WTC11 (cell line): ENCODE data around the gene PHKB. TPM values are rescaled to one million over a fixed set of nuclear protein-coding genes. Genes with fewer than 3 reads are reported as not detected.
A peak's percentile ranks its signal among the peaks of the same experiment; 100 is the strongest.

Experiments
- ATAC-seq: fragments of 200-7000 bp; cut with Tn5 transposase; 2 replicates; pipeline ENCODE4 v1.10.0; 2021; ENCODE audit warnings: mild to moderate bottlenecking, moderate library complexity
- CTCF ChIA-PET: fragments of 300-600 bp; sonication (Branson Sonifier 250); formaldehyde crosslinking; loops from one replicate; lab custom pipeline; 2021; ENCODE audit warnings: antibody characterized with exemption; lab: Charles Lee
- POLR2A ChIA-PET: fragments of 350-600 bp; sonication (Branson Sonifier 250); formaldehyde crosslinking; loops from one replicate; lab custom pipeline; 2021; ENCODE audit warnings: antibody characterized with exemption; lab: Charles Lee
- DNase-seq: peaks from one replicate; pipeline ENCODE4 v3.0.0; 2021; ENCODE audit warnings: low spot score
- H3K27ac Mint-ChIP-seq: 2 replicates; pipeline ENCODE4 v1.8.0; 2021; ENCODE audit warnings: mixed read lengths
- H3K27me3 Mint-ChIP-seq: 2 replicates; pipeline ENCODE4 v1.8.0; 2021; ENCODE audit warnings: low read depth, mild to moderate bottlenecking, moderate library complexity, mixed read lengths
- H3K36me3 Mint-ChIP-seq: 2 replicates; pipeline ENCODE4 v1.8.0; 2021; ENCODE audit warnings: mixed read lengths
- H3K4me1 Mint-ChIP-seq: 2 replicates; pipeline ENCODE4 v1.8.0; 2022; ENCODE audit warnings: mixed read lengths
- H3K4me3 Mint-ChIP-seq: 2 replicates; pipeline ENCODE4 v1.8.0; 2021; ENCODE audit warnings: mild to moderate bottlenecking, moderate library complexity, mixed read lengths
- H3K9me3 Mint-ChIP-seq: 2 replicates; pipeline ENCODE4 v1.8.0; 2021; ENCODE audit warnings: mixed read lengths
- CREM ChIP-seq: sonication (generic); formaldehyde crosslinking; IDR thresholded peaks from 2 replicates; pipeline ENCODE4 v1.8.1; 2022; ENCODE audit warnings: mild to moderate bottlenecking, missing genetic modification reagents, moderate library complexity
- ELF4 ChIP-seq: sonication (generic); formaldehyde crosslinking; IDR thresholded peaks from 2 replicates; pipeline ENCODE4 v1.8.1; 2022; ENCODE audit warnings: low read depth, mild to moderate bottlenecking, moderate library complexity, missing genetic modification reagents
- EMX1 ChIP-seq: fragments of 250-450 bp; sonication (Bioruptor Pico); IDR thresholded peaks from 2 replicates; pipeline ENCODE4 v1.8.0; 2021; ENCODE audit warnings: mild to moderate bottlenecking
- ETV6 ChIP-seq: sonication (generic); formaldehyde crosslinking; IDR thresholded peaks from 2 replicates; pipeline ENCODE4 v1.8.1; 2022; ENCODE audit warnings: mild to moderate bottlenecking, missing genetic modification reagents
- GRHL2 ChIP-seq: fragments of 250-450 bp; sonication (Bioruptor Pico); IDR thresholded peaks from 2 replicates; pipeline ENCODE4 v1.8.0; 2022; ENCODE audit warnings: mild to moderate bottlenecking, moderate library complexity; ENCODE audit not compliant: insufficient replicate concordance, severe bottlenecking
- GTF2I ChIP-seq: fragments of 250-450 bp; sonication (Bioruptor Pico); conservative IDR thresholded peaks from 2 replicates; pipeline ENCODE4 v1.4.0; 2021; ENCODE audit warnings: mild to moderate bottlenecking
- NR1H2 ChIP-seq: sonication (generic); formaldehyde crosslinking; IDR thresholded peaks from 2 replicates; pipeline ENCODE4 v1.9.0; 2021; ENCODE audit warnings: mild to moderate bottlenecking, moderate library complexity, missing genetic modification reagents
- NR3C1 ChIP-seq: sonication (generic); formaldehyde crosslinking; conservative IDR thresholded peaks from 2 replicates; pipeline ENCODE4 v1.8.1; 2023; ENCODE audit warnings: low read depth, mild to moderate bottlenecking, missing genetic modification reagents
- PRRX2 ChIP-seq: fragments of 250-450 bp; sonication (Bioruptor Pico); IDR thresholded peaks from 2 replicates; pipeline ENCODE4 v1.8.0; 2021; ENCODE audit warnings: mild to moderate bottlenecking
- ZNF396 ChIP-seq: fragments of 250-450 bp; sonication (Bioruptor Pico); IDR thresholded peaks from 2 replicates; pipeline ENCODE4 v1.8.0; 2021; ENCODE audit warnings: mild to moderate bottlenecking, moderate library complexity, borderline replicate concordance
- total RNA-seq: library from RNA; stranded (reverse); gene quantifications from 3 replicates; pipeline ENCODE4 v1.2.3, GENCODE V29; 2021
- TF ChIP-seq, protein P1 (sequence below): sonication (generic); formaldehyde crosslinking; conservative IDR thresholded peaks from 2 replicates; pipeline ENCODE4 v1.8.1; 2022; ENCODE audit warnings: mild to moderate bottlenecking, missing genetic modification reagents
- TF ChIP-seq, protein P2 (sequence below): sonication (generic); formaldehyde crosslinking; IDR thresholded peaks from 2 replicates; pipeline ENCODE4 v1.8.0; 2022; ENCODE audit warnings: mild to moderate bottlenecking, missing genetic modification reagents
- TF ChIP-seq, protein P3 (sequence below): fragments of 250-450 bp; sonication (Bioruptor Pico); IDR thresholded peaks from 2 replicates; pipeline ENCODE4 v1.8.0; 2021; ENCODE audit warnings: mild to moderate bottlenecking
- TF ChIP-seq, protein P4 (sequence below): fragments of 200-600 bp; IDR thresholded peaks from 2 replicates; pipeline ENCODE4 v1.8.0; 2022; ENCODE audit warnings: antibody characterized with exemption
- TF ChIP-seq, protein P5 (sequence below): sonication (generic); formaldehyde crosslinking; IDR thresholded peaks from 2 replicates; pipeline ENCODE4 v1.8.1; 2023; ENCODE audit warnings: mild to moderate bottlenecking, missing genetic modification reagents
- TF ChIP-seq, protein P6 (sequence below): sonication (generic); formaldehyde crosslinking; IDR thresholded peaks from 2 replicates; pipeline ENCODE4 v1.8.0; 2022; ENCODE audit warnings: mild to moderate bottlenecking, missing genetic modification reagents
- TF ChIP-seq, protein P7 (sequence below): sonication (generic); formaldehyde crosslinking; IDR thresholded peaks from 2 replicates; pipeline ENCODE4 v1.8.0; 2022; ENCODE audit warnings: missing genetic modification reagents
- TF ChIP-seq, protein P8 (sequence below): sonication (generic); formaldehyde crosslinking; IDR thresholded peaks from 2 replicates; pipeline ENCODE4 v1.8.1; 2022; ENCODE audit warnings: missing genetic modification reagents, borderline replicate concordance
- TF ChIP-seq, protein P9 (sequence below): sonication (generic); formaldehyde crosslinking; IDR thresholded peaks from 2 replicates; pipeline ENCODE4 v1.8.1; 2022; ENCODE audit warnings: mild to moderate bottlenecking, missing genetic modification reagents, moderate library complexity, borderline replicate concordance

The PHKB gene
- total RNA-seq, 1 experiment from 2014 or later, result 43.9 TPM

DNA sequence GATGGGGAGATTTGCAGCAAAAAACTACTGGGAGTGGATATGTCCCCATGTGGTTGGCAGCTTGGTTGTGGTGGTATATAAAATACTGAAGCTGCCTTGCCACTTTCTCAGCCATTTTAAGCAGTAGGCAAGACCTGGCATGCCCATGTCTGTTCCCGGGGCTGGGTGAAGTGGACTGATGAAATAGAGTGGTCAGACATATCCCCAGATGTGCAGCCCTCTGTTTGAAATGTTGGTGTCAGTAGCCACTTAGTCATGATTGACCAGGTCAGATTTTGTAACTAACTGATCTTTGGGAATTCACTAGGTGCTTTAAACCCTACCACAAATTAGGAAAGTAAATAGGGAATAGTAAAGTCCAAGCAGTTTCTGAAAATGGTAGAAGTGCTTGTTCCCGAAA is 151.6 kb downstream of the PHKB start:
- no peak overlapping the region for H3K27ac Mint-ChIP-seq
- TF ChIP-seq ZNF396 (CRISPR knock-in tag) (no peak), ELF4 (no peak), NR3C1 (CRISPR knock-in tag) (no peak), PRRX2 (CRISPR knock-in tag) (no peak), EMX1 (CRISPR knock-in tag) (no peak), GTF2I (no peak), NR1H2 (no peak)
- TF ChIP-seq, protein P1, sequence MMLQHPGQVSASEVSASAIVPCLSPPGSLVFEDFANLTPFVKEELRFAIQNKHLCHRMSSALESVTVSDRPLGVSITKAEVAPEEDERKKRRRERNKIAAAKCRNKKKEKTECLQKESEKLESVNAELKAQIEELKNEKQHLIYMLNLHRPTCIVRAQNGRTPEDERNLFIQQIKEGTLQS (CRISPR knock-in tag), result no peak
- DNase-seq, result no peak
- ChIA-PET POLR2A (no interaction called here), CTCF (no interaction called here)
- no peak for ATAC-seq
- H3K9me3 Mint-ChIP-seq, result peaks cover 10% of the 10 kb centered on the region; the same call in 1 of the 2 replicates
- no peaks in the 10 kb centered on the region for H3K27me3 Mint-ChIP-seq
- no peak overlapping the region for H3K4me3 Mint-ChIP-seq
- 0 out of 2 replicates have a peak, but pooled peaks cover 4% of the 10 kb centered on the region for H3K4me1 Mint-ChIP-seq
- H3K36me3 Mint-ChIP-seq, result peaks cover 3% of the 10 kb centered on the region; the same call in 1 of the 2 replicates

DNA sequence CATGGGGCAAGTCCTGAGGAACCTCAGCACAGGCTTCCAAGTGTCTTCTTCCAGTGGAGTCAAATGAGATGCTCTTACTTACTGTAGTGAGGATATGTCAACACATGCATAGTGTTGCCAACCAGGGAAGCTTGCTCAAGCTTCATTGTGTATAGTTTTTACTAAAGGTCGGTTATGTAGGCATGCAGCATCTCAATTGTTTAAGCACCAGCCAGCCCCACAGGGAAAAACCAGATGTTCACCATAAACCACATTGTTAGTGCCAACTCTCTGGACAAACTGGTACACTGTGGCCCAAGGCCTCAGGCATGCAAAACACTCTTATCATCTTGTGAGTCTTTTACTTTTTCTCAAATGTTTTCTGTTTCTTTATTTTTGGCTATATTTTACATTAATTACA is 152.1 kb downstream of the PHKB start:
- TF ChIP-seq ETV6 (CRISPR knock-in tag) (no peak), GRHL2 (no peak)
- TF ChIP-seq, protein P2, sequence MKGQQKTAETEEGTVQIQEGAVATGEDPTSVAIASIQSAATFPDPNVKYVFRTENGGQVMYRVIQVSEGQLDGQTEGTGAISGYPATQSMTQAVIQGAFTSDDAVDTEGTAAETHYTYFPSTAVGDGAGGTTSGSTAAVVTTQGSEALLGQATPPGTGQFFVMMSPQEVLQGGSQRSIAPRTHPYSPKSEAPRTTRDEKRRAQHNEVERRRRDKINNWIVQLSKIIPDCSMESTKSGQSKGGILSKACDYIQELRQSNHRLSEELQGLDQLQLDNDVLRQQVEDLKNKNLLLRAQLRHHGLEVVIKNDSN (CRISPR knock-in tag), result no peak
- TF ChIP-seq, all 79 proteins: peak for 0
- DNase-seq, result no peak
- Mint-ChIP-seq H3K4me1 (peaks cover 8% of the 10 kb centered on the region), H3K27ac (no peak overlapping the region), H3K27me3 (no peaks in the 10 kb centered on the region), H3K9me3 (peaks cover 5% of the 10 kb centered on the region; the same call in 1 of the 2 replicates), H3K4me3 (no peak overlapping the region), H3K36me3 (peaks cover 3% of the 10 kb centered on the region; the same call in 1 of the 2 replicates)
- ChIA-PET POLR2A (no interaction called here), CTCF (no interaction called here)
- ATAC-seq, result no peak

DNA sequence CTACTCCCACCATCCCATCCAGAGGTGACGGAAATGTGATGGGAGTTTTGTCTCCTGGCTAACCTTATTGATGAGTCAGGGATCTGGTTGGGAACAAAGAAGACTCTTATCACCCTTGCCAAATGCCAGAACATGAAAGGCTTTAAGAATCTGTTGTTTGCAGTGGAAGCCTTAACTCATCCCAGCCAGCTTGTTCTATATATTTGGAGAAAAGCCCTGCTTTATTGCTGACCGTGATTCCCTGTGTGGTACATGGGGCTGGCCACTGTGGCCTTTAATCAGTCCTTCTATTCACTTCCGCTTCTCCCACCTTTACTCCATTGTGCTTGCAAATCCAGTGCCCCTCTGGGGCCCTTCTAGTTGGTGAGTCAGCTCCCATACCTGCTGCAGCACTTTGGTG is 156.6 kb downstream of the PHKB start:
- Mint-ChIP-seq H3K9me3 (no peaks in the 10 kb centered on the region), H3K27me3 (no peaks in the 10 kb centered on the region), H3K36me3 (no peaks in the 10 kb centered on the region), H3K27ac (no peak overlapping the region), H3K4me3 (no peak overlapping the region), H3K4me1 (peaks cover 15% of the 10 kb centered on the region)
- no peak for DNase-seq
- peak; percentile 34 for ATAC-seq
- POLR2A ChIA-PET, result no interaction called here
- CTCF ChIA-PET, result no interaction called here
- TF ChIP-seq, protein P3, sequence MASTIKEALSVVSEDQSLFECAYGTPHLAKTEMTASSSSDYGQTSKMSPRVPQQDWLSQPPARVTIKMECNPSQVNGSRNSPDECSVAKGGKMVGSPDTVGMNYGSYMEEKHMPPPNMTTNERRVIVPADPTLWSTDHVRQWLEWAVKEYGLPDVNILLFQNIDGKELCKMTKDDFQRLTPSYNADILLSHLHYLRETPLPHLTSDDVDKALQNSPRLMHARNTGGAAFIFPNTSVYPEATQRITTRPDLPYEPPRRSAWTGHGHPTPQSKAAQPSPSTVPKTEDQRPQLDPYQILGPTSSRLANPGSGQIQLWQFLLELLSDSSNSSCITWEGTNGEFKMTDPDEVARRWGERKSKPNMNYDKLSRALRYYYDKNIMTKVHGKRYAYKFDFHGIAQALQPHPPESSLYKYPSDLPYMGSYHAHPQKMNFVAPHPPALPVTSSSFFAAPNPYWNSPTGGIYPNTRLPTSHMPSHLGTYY (CRISPR knock-in tag), result no peak
- TF ChIP-seq, protein P4, sequence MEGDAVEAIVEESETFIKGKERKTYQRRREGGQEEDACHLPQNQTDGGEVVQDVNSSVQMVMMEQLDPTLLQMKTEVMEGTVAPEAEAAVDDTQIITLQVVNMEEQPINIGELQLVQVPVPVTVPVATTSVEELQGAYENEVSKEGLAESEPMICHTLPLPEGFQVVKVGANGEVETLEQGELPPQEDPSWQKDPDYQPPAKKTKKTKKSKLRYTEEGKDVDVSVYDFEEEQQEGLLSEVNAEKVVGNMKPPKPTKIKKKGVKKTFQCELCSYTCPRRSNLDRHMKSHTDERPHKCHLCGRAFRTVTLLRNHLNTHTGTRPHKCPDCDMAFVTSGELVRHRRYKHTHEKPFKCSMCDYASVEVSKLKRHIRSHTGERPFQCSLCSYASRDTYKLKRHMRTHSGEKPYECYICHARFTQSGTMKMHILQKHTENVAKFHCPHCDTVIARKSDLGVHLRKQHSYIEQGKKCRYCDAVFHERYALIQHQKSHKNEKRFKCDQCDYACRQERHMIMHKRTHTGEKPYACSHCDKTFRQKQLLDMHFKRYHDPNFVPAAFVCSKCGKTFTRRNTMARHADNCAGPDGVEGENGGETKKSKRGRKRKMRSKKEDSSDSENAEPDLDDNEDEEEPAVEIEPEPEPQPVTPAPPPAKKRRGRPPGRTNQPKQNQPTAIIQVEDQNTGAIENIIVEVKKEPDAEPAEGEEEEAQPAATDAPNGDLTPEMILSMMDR, result no peak
- TF ChIP-seq, protein P5, sequence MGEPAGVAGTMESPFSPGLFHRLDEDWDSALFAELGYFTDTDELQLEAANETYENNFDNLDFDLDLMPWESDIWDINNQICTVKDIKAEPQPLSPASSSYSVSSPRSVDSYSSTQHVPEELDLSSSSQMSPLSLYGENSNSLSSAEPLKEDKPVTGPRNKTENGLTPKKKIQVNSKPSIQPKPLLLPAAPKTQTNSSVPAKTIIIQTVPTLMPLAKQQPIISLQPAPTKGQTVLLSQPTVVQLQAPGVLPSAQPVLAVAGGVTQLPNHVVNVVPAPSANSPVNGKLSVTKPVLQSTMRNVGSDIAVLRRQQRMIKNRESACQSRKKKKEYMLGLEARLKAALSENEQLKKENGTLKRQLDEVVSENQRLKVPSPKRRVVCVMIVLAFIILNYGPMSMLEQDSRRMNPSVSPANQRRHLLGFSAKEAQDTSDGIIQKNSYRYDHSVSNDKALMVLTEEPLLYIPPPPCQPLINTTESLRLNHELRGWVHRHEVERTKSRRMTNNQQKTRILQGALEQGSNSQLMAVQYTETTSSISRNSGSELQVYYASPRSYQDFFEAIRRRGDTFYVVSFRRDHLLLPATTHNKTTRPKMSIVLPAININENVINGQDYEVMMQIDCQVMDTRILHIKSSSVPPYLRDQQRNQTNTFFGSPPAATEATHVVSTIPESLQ (CRISPR knock-in tag), result no peak
- no peak for TF ChIP-seq CREM (CRISPR knock-in tag)
- TF ChIP-seq, protein P6, sequence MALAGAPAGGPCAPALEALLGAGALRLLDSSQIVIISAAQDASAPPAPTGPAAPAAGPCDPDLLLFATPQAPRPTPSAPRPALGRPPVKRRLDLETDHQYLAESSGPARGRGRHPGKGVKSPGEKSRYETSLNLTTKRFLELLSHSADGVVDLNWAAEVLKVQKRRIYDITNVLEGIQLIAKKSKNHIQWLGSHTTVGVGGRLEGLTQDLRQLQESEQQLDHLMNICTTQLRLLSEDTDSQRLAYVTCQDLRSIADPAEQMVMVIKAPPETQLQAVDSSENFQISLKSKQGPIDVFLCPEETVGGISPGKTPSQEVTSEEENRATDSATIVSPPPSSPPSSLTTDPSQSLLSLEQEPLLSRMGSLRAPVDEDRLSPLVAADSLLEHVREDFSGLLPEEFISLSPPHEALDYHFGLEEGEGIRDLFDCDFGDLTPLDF (CRISPR knock-in tag), result no peak
- TF ChIP-seq, protein P7, sequence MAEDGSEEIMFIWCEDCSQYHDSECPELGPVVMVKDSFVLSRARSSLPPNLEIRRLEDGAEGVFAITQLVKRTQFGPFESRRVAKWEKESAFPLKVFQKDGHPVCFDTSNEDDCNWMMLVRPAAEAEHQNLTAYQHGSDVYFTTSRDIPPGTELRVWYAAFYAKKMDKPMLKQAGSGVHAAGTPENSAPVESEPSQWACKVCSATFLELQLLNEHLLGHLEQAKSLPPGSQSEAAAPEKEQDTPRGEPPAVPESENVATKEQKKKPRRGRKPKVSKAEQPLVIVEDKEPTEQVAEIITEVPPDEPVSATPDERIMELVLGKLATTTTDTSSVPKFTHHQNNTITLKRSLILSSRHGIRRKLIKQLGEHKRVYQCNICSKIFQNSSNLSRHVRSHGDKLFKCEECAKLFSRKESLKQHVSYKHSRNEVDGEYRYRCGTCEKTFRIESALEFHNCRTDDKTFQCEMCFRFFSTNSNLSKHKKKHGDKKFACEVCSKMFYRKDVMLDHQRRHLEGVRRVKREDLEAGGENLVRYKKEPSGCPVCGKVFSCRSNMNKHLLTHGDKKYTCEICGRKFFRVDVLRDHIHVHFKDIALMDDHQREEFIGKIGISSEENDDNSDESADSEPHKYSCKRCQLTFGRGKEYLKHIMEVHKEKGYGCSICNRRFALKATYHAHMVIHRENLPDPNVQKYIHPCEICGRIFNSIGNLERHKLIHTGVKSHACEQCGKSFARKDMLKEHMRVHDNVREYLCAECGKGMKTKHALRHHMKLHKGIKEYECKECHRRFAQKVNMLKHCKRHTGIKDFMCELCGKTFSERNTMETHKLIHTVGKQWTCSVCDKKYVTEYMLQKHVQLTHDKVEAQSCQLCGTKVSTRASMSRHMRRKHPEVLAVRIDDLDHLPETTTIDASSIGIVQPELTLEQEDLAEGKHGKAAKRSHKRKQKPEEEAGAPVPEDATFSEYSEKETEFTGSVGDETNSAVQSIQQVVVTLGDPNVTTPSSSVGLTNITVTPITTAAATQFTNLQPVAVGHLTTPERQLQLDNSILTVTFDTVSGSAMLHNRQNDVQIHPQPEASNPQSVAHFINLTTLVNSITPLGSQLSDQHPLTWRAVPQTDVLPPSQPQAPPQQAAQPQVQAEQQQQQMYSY (CRISPR knock-in tag), result no peak
- TF ChIP-seq, protein P8, sequence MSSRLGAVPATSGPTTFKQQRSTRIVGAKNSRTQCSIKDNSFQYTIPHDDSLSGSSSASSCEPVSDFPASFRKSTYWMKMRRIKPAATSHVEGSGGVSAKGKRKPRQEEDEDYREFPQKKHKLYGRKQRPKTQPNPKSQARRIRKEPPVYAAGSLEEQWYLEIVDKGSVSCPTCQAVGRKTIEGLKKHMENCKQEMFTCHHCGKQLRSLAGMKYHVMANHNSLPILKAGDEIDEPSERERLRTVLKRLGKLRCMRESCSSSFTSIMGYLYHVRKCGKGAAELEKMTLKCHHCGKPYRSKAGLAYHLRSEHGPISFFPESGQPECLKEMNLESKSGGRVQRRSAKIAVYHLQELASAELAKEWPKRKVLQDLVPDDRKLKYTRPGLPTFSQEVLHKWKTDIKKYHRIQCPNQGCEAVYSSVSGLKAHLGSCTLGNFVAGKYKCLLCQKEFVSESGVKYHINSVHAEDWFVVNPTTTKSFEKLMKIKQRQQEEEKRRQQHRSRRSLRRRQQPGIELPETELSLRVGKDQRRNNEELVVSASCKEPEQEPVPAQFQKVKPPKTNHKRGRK, result no peak
- TF ChIP-seq, protein P9, sequence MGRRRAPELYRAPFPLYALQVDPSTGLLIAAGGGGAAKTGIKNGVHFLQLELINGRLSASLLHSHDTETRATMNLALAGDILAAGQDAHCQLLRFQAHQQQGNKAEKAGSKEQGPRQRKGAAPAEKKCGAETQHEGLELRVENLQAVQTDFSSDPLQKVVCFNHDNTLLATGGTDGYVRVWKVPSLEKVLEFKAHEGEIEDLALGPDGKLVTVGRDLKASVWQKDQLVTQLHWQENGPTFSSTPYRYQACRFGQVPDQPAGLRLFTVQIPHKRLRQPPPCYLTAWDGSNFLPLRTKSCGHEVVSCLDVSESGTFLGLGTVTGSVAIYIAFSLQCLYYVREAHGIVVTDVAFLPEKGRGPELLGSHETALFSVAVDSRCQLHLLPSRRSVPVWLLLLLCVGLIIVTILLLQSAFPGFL (CRISPR knock-in tag), result no peak
